KG1 (cell line): ENCODE results near the gene ASIC2.
"Not testable (repeated sequence)": the region's sequence is repeated elsewhere in the genome, so short reads cannot be mapped to it uniquely, and the experiment has no call there.

Source experiments
- DNase-seq: peaks from one replicate; lab custom pipeline; 2025; lab: John Stamatoyannopoulos, UW

ASIC2 gene

GRCh38 chr17:32980230-32980629 lies 312.9 kb downstream of the ASIC2 start:
- no peak for DNase-seq

DNA sequence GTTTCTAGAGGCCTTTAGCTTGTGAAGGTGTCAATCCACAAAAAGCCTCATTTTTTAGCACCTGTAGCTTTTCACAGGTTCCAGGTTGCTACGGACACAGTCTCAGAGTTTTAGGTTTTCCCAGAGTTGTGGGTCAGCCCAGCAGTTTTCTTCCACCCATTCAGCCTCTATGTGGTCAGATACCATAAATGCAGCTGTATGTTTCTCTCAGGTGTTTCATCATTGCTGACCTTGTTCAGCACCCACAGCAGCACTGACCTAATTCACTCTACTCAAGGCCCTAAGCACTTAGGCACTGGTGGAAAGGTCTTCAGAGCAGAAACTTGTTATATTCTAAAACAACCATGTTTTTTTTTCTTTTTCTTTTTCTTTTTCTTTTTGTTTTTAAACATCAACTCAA lies 316.5 kb downstream of the ASIC2 start:
- DNase-seq, result no peak

DNA sequence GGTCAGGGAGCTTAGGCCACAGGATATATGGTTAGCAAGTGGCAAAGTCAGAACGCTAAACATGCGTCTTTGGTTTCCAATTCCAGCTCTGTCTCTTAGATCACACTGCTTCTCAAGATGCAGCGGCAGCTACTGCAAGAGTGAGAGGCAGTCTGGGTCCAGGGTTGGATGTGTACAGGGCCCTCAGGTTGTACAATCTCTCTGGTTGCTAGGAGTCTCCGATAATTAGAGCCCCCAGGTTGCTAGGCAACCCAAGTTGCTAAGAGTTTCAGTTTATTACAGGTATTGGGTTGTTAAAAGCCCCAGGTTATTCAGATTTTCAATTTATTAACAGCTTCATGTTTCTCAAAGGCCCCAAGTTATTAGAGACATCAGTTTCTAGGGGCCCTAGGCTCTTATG lies 317.0 kb downstream of the ASIC2 start:
- no peak for DNase-seq

GRCh38 chr17:32971171-32971570 lies 321.9 kb downstream of the ASIC2 start:
- no peak for DNase-seq

GRCh38 chr17:32970281-32970680 lies 322.8 kb downstream of the ASIC2 start:
- DNase-seq, result no peak

GRCh38 chr17:32969231-32969630 lies 323.9 kb downstream of the ASIC2 start:
- DNase-seq, result not testable (repeated sequence)

- no peak for DNase-seq
Observed at GRCh38 chr17:32964541-32964940, 328.6 kb downstream of the ASIC2 start.
